ENCODE results near the gene BRD4. TPM values are rescaled to one million over a fixed set of nuclear protein-coding genes. Genes with fewer than 3 reads are reported as not detected.

The BRD4 gene
- total and polyA plus RNA-seq, 10 of the 15 experiments (the other 5 are each of a cell fraction or from before 2014, with no cell fraction given): 5.3 to 84.4 (median 11.8) TPM

- Histone ChIP-seq H3K4me3 (no peak overlapping the region), H3K27me3 (replicated peaks in 1 of 2; ENCODE audit: control insufficient read depth in 2 of 2, insufficient read depth in 2 of 2, low read length in 1 of 2) (no peaks in the 10 kb centered on the region), H3K9ac (ENCODE audit: control insufficient read depth, insufficient read depth, low read length) (no peak overlapping the region), H3K4me2 (ENCODE audit: control insufficient read depth, insufficient read depth) (no peak overlapping the region), H3K36me3 (ENCODE audit: control insufficient read depth in 2 of 2, insufficient read depth in 2 of 2, low read length in 1 of 2) (peaks cover 17 to 55% of the 10 kb centered on the region in 2 experiments), H3K79me2 (ENCODE audit: control insufficient read depth, insufficient read depth, low read length) (no peaks in the 10 kb centered on the region), H4K20me1 (ENCODE audit: control insufficient read depth, insufficient read depth) (no peaks in the 10 kb centered on the region), H2AFZ (ENCODE audit: control insufficient read depth, low read depth, low read length) (no peak overlapping the region), H3K9me3 (replicated peaks; ENCODE audit: control insufficient read depth, insufficient read depth, low read length) (no peaks in the 10 kb centered on the region), H3K4me1 (ENCODE audit: control insufficient read depth, insufficient read depth, low read length) (no peaks in the 10 kb centered on the region), H3K27ac (ENCODE audit: control insufficient read depth, insufficient read depth) (no peak overlapping the region)
- TF ChIP-seq SUZ12 (IDR thresholded peaks at IDR 0.05; ENCODE audit: unreplicated experiment) (no peak), RB1 (IDR thresholded peaks at IDR 0.05; ENCODE audit: borderline replicate concordance) (no peak), POLR2A (IDR thresholded peaks at IDR 0.05; ENCODE audit: low read depth, low read length) (peak; percentile 39; the same call in 1 of the 2 replicates)
- no TSS peak for BruUV-seq (replicated peaks)
- FAIRE-seq (no peak), DNase-seq (ENCODE audit: low read depth, low spot score) (no peak), ATAC-seq (no peak)
- ChIA-PET SMC1A (ENCODE audit: uncharacterized antibody, unreplicated experiment) (no interaction called here), RAD21 (ENCODE audit: unreplicated experiment) (no interaction called here), CTCF (no interaction called here), POLR2A (no interaction called here)
- intact Hi-C loops (cut with micrococcal nuclease; ENCODE audit: unreplicated experiment): no loop called here
- in situ Hi-C loops (cut with MboI): no loop called here
- 95% methylated on average over 9 of the region's 9 CpGs for WGBS (ENCODE audit: insufficient coverage, insufficient replicate concordance, low lambda C conversion rate, missing lambda C conversion rate)
Observed at GRCh38 chr19:15240515-15240914, 91.8 kb downstream of the BRD4 start.

GRCh38 chr19:15239337-15239949, 92.9 kb downstream of the BRD4 start:
- H3K4me3 ChIP-seq: no peak overlapping the region
- SMC1A ChIA-PET (ENCODE audit: uncharacterized antibody, unreplicated experiment): no interaction called here
- WGBS (ENCODE audit: insufficient coverage, insufficient replicate concordance, low lambda C conversion rate, missing lambda C conversion rate): 94% methylated on average over 25 of the region's 26 CpGs
- H4K20me1 ChIP-seq (ENCODE audit: control insufficient read depth, insufficient read depth): no peaks in the 10 kb centered on the region
- FAIRE-seq (no peak), ATAC-seq (no peak), DNase-seq (ENCODE audit: low read depth, low spot score) (no peak)
- BruUV-seq (replicated peaks): no TSS peak
- H3K4me1 ChIP-seq (ENCODE audit: control insufficient read depth, insufficient read depth, low read length): no peaks in the 10 kb centered on the region
- RAD21 ChIA-PET (ENCODE audit: unreplicated experiment): no interaction called here
- in situ Hi-C loops (cut with MboI): no loop called here
- POLR2A ChIA-PET: no interaction called here
- peaks cover 17 to 48% of the 10 kb centered on the region in 2 experiments for H3K36me3 ChIP-seq (ENCODE audit: control insufficient read depth in 2 of 2, insufficient read depth in 2 of 2, low read length in 1 of 2)
- H3K79me2 ChIP-seq (ENCODE audit: control insufficient read depth, insufficient read depth, low read length): no peaks in the 10 kb centered on the region
- H3K9me3 ChIP-seq (replicated peaks; ENCODE audit: control insufficient read depth, insufficient read depth, low read length): no peaks in the 10 kb centered on the region
- H3K27me3 ChIP-seq (replicated peaks in 1 of 2; ENCODE audit: control insufficient read depth in 2 of 2, insufficient read depth in 2 of 2, low read length in 1 of 2): no peaks in the 10 kb centered on the region
- H3K4me2 ChIP-seq (ENCODE audit: control insufficient read depth, insufficient read depth): no peak overlapping the region
- CTCF ChIA-PET: no interaction called here
- H2AFZ ChIP-seq (ENCODE audit: control insufficient read depth, low read depth, low read length): no peak overlapping the region
- intact Hi-C loops (cut with micrococcal nuclease; ENCODE audit: unreplicated experiment): no loop called here
- H3K9ac ChIP-seq (ENCODE audit: control insufficient read depth, insufficient read depth, low read length): no peak overlapping the region
- no peak overlapping the region for H3K27ac ChIP-seq (ENCODE audit: control insufficient read depth, insufficient read depth)
- no peak for TF ChIP-seq CUX1 (IDR thresholded peaks at IDR 0.05; ENCODE audit: insufficient replicate concordance, low read depth, low read length)
- no peak for TF ChIP-seq IKZF1 (conservative IDR thresholded peaks at IDR 0.05)
- no peak for TF ChIP-seq E2F4 (IDR thresholded peaks at IDR 0.05; ENCODE audit: low read depth, low read length)
- no peak for TF ChIP-seq ZNF207 (IDR thresholded peaks at IDR 0.05; ENCODE audit: borderline replicate concordance)
- TF ChIP-seq GATAD2B (conservative IDR thresholded peaks at IDR 0.05; ENCODE audit: low read depth): no peak
- no peak for TF ChIP-seq RBBP5 (conservative IDR thresholded peaks at IDR 0.05)
- no peak for TF ChIP-seq POLR2AphosphoS5 (IDR thresholded peaks at IDR 0.05; ENCODE audit: low read length)
- TF ChIP-seq POLR2AphosphoS2 (IDR thresholded peaks at IDR 0.05; ENCODE audit: low read depth, low read length): 0 out of 2 replicates have a peak, but pooled peaks have one; percentile 40
